A549 (cell line): ENCODE results near the gene TMEM132D. TPM values are rescaled to one million over a fixed set of nuclear protein-coding genes. Genes with fewer than 3 reads are reported as not detected.

Source experiments
- ATAC-seq, 2 experiments: fragments of 200-7000 bp in 1 of 2; fragments of >200 bp in 1 of 2; cut with Nextera tagmentation in 1 of 2; cut with Tn5 transposase in 1 of 2; 3 replicates each; pipeline versions ENCODE4 v1.8.0 to v1.9.1; 2018 to 2020; ENCODE audit warnings: mild to moderate bottlenecking in 1 of 2, moderate library complexity in 1 of 2
- CTCF ChIA-PET: fragments of 300-600 bp; sonication (Branson Sonifier 250); formaldehyde crosslinking; extraction: SDS; loops from one replicate; lab custom pipeline; 2021; ENCODE audit warnings: antibody characterized with exemption, inconsistent platforms; lab: Yijun Ruan, JAX
- POLR2A ChIA-PET: fragments of 350-600 bp; formaldehyde crosslinking; extraction: SDS; loops from one replicate; lab custom pipeline; 2021; ENCODE audit warnings: antibody characterized with exemption, inconsistent platforms; lab: Yijun Ruan, JAX
- DNase-seq, 2 experiments: peaks; one replicate each; pipeline versions ENCODE4 v3.0.0 to v3.0.0-alpha.2; 2011 to 2016; ENCODE audit warnings: low read depth in 1 of 2, low spot score in 1 of 2
- FAIRE-seq: peaks from 2 replicates; lab custom pipeline; 2011; peaks lifted over from hg19 to GRCh38; lab: Jason Lieb, UNC
- H3K27ac ChIP-seq, 2 experiments: fragments of >200 bp; sonication (Bioruptor Twin); formaldehyde crosslinking; 3 replicates each; pipeline ENCODE4 v1.5.1; 2016 to 2017
- H3K4me1 ChIP-seq: fragments of >200 bp; sonication (Bioruptor Twin); formaldehyde crosslinking; 3 replicates; pipeline ENCODE4 v1.6.1; 2016
- H3K4me2 ChIP-seq: fragments of >200 bp; sonication (Bioruptor Twin); formaldehyde crosslinking; 3 replicates; pipeline ENCODE4 v1.6.1; 2016
- H3K4me3 ChIP-seq: fragments of >200 bp; sonication (Bioruptor Twin); formaldehyde crosslinking; 3 replicates; pipeline ENCODE4 v1.5.1; 2016
- H3K9me3 ChIP-seq: fragments of >200 bp; sonication (Bioruptor Twin); formaldehyde crosslinking; 3 replicates; pipeline ENCODE4 v1.6.1; 2016
- BHLHE40 ChIP-seq: IDR thresholded peaks from 2 replicates; pipeline ENCODE4 v1.6.1; 2012; ENCODE audit warnings: low read depth, low read length, inconsistent platforms
- CBX2 ChIP-seq: fragments of 200-600 bp; sonication (generic); IDR thresholded peaks from 2 replicates; pipeline ENCODE4 v1.6.1; 2016; ENCODE audit warnings: low read depth, mild to moderate bottlenecking, borderline replicate concordance
- CBX8 ChIP-seq: fragments of 200-600 bp; sonication (generic); IDR thresholded peaks from 2 replicates; pipeline ENCODE4 v1.6.1; 2016
- CEBPB ChIP-seq, 2 experiments: fragments of >200 bp in 1 of 2; sonication (Bioruptor Twin) in 1 of 2; formaldehyde crosslinking in 1 of 2; IDR thresholded peaks; 2 replicates each; pipeline ENCODE4 v1.6.1; 2012 to 2016
- CHD2 ChIP-seq: fragments of 150-350 bp; IDR thresholded peaks from 2 replicates; pipeline ENCODE4 v1.6.1; 2014; ENCODE audit warnings: low read length; ENCODE audit not compliant: partially characterized antibody
- CHD4 ChIP-seq: fragments of 200-600 bp; sonication (generic); IDR thresholded peaks from 2 replicates; pipeline ENCODE4 v1.6.1; 2016; ENCODE audit warnings: antibody characterized with exemption, mild to moderate bottlenecking, borderline replicate concordance
- ESRRA ChIP-seq: fragments of 150-350 bp; IDR thresholded peaks from 2 replicates; pipeline ENCODE4 v1.6.1; 2014; ENCODE audit warnings: mild to moderate bottlenecking, low read length, borderline replicate concordance
- HEYL ChIP-seq: fragments of 250-450 bp; sonication (Bioruptor Pico); IDR thresholded peaks from 2 replicates; pipeline ENCODE4 v1.8.0; 2021; ENCODE audit warnings: mild to moderate bottlenecking, moderate library complexity
- JUNB ChIP-seq: fragments of >200 bp; sonication (Bioruptor Twin); formaldehyde crosslinking; IDR thresholded peaks from 2 replicates; pipeline ENCODE4 v1.6.1; 2016
- KDM5A ChIP-seq: fragments of 200-600 bp; sonication (generic); IDR thresholded peaks from 2 replicates; pipeline ENCODE4 v1.6.1; 2016; ENCODE audit warnings: antibody characterized with exemption, mild to moderate bottlenecking
- MAFK ChIP-seq: fragments of 450-650 bp; IDR thresholded peaks from 2 replicates; pipeline ENCODE4 v1.6.1; 2014; ENCODE audit not compliant: partially characterized antibody
- MAZ ChIP-seq: fragments of 150-350 bp; IDR thresholded peaks from 2 replicates; pipeline ENCODE4 v1.6.1; 2014; ENCODE audit warnings: antibody characterized with exemption, low read depth, low read length, borderline replicate concordance
- NFE2L2 ChIP-seq: fragments of 150-350 bp; conservative IDR thresholded peaks from 2 replicates; pipeline ENCODE4 v1.6.1; 2014; ENCODE audit warnings: low read length
- NPAS2 ChIP-seq: fragments of 250-450 bp; sonication (Bioruptor Pico); IDR thresholded peaks from 2 replicates; pipeline ENCODE4 v1.8.0; 2022; ENCODE audit warnings: mild to moderate bottlenecking, moderate library complexity, borderline replicate concordance
- NR3C1 ChIP-seq: fragments of >200 bp; sonication (Bioruptor Twin); formaldehyde crosslinking; IDR thresholded peaks from 3 replicates; pipeline ENCODE4 v1.6.1; 2017
- POLR2A ChIP-seq: IDR thresholded peaks from 2 replicates; pipeline ENCODE4 v1.6.1; 2012; ENCODE audit warnings: mild to moderate bottlenecking, low read length
- SMC3 ChIP-seq: fragments of >200 bp; sonication (Bioruptor Twin); formaldehyde crosslinking; IDR thresholded peaks from 3 replicates; pipeline ENCODE4 v1.6.1; 2018; ENCODE audit warnings: inconsistent platforms
- SREBF2 ChIP-seq: fragments of 450-650 bp; IDR thresholded peaks from 2 replicates; pipeline ENCODE4 v1.6.1; 2014; ENCODE audit warnings: mild to moderate bottlenecking, moderate library complexity
- ZSCAN20 ChIP-seq: fragments of 250-450 bp; sonication (Bioruptor Pico); IDR thresholded peaks from 2 replicates; pipeline ENCODE4 v1.8.0; 2022; ENCODE audit warnings: mild to moderate bottlenecking, moderate library complexity
- WGBS: methylation state at CpG from one replicate; pipeline ENCODE4 v1.1.6; 2017; ENCODE audit errors: missing lambda C conversion rate; 5-methylcytosine and 5-hydroxymethylcytosine counted together
- polyA plus RNA-seq, 4 experiments: library from polyadenylated mRNA; depleted of rRNA in 3 of 4; stranded (reverse); fragments of >200 nt; fragmentation: RNase III in 1 of 4; extraction: RNeasy Plus Mini Kit Qiagen cat#74134 plus additional on column Dnase treatment in 1 of 4; gene quantifications; 2 replicates in 3 of 4; 3 replicates in 1 of 4; pipeline ENCODE4 v1.2.3, GENCODE V29; 2011 to 2017
- TF ChIP-seq, protein P1 (sequence below): IDR thresholded peaks from 2 replicates; pipeline ENCODE4 v1.6.1; 2012
- TF ChIP-seq, protein P2 (sequence below): fragments of 450-650 bp; IDR thresholded peaks from 2 replicates; pipeline ENCODE4 v1.6.1; 2014; ENCODE audit warnings: antibody characterized with exemption
- TF ChIP-seq, protein P3 (sequence below): fragments of >200 bp; sonication (Bioruptor Twin); formaldehyde crosslinking; IDR thresholded peaks from 3 replicates; pipeline ENCODE4 v1.5.1; 2016
- TF ChIP-seq, protein P4 (sequence below): fragments of 200-600 bp; sonication (generic); IDR thresholded peaks from 2 replicates; pipeline ENCODE4 v1.6.1; 2016; ENCODE audit warnings: antibody characterized with exemption, mild to moderate bottlenecking, moderate library complexity

The TMEM132D gene
- polyA plus RNA-seq, 2 of the 4 experiments (the other 2 are of a cell fraction) = not detected

DNA sequence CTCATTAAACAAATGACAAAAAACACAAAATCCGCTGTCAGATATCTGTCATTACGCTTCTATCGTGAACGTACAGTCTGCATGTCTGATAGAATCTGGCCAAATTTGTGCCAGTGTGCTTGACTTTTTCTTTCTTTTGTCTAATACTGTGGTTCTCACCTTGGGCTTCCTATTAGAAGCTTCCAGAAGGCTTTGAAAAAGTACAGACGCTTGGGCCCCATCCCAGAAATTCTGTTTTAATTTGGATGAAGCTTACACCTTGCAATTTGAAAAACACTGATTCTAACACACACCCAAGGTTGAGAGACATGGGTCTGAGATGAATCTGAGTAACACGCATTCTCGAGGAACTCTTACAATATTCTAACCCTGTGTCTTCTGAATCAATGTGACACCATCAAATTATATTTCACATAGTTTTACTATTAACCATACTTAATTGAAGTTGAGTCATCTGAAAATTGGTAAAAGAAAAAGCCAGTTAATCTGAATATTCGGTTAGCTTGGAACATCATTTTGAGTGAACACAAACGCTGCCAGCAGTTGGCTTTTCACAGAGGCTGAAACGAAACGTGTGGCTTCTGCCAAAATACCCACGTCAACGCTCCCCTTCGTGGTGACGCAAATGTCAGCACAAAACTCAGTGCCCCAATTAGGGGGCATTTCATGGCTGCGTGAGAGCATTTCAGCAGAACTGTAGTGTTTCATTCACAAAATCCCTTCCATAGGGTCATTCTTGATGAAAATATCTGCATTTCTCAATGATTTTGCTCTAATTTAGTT is 420.5 kb downstream of the TMEM132D start (continued):
- TF ChIP-seq NPAS2 (CRISPR knock-in tag) (no peak), JUNB (no peak), POLR2A (no peak), ESRRA (no peak), KDM5A (no peak), SMC3 (no peak), CHD2 (no peak)
- TF ChIP-seq, protein P1, sequence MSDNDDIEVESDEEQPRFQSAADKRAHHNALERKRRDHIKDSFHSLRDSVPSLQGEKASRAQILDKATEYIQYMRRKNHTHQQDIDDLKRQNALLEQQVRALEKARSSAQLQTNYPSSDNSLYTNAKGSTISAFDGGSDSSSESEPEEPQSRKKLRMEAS = no peak

DNA sequence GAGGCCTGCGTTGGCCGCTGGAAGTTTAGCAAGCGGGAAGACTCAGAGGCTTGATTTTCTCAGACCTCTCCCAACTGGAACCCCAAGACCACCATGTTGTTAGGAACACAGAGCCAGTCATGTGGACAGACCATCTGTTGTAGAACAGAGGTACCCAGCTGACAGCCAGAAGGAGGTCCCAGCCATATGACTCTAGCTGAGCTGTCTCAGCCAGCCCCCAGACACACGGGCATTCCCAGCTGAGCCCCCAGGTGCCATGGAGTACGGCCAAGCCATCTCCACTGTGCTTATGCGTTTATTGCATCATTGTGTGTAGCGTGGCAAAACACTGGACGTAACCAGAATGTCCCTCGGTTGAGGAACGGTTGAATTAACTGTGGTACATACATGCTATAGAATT is 421.9 kb downstream of the TMEM132D start:
- FAIRE-seq (no peak), DNase-seq (no peak), ATAC-seq (no peak)
- TF ChIP-seq CEBPB (IDR thresholded peaks at IDR 0.05) (no peak), CHD4 (no peak), ZSCAN20 (CRISPR knock-in tag) (no peak), NFE2L2 (no peak), CHD2 (no peak), ESRRA (no peak), CBX8 (no peak), SREBF2 (no peak), HEYL (CRISPR knock-in tag) (no peak), CBX2 (no peak), MAZ (no peak), NR3C1 (no peak), MAFK (no peak), BHLHE40 (no peak)
- TF ChIP-seq, protein P2, sequence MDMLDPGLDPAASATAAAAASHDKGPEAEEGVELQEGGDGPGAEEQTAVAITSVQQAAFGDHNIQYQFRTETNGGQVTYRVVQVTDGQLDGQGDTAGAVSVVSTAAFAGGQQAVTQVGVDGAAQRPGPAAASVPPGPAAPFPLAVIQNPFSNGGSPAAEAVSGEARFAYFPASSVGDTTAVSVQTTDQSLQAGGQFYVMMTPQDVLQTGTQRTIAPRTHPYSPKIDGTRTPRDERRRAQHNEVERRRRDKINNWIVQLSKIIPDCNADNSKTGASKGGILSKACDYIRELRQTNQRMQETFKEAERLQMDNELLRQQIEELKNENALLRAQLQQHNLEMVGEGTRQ = no peak
- TF ChIP-seq, protein P3, sequence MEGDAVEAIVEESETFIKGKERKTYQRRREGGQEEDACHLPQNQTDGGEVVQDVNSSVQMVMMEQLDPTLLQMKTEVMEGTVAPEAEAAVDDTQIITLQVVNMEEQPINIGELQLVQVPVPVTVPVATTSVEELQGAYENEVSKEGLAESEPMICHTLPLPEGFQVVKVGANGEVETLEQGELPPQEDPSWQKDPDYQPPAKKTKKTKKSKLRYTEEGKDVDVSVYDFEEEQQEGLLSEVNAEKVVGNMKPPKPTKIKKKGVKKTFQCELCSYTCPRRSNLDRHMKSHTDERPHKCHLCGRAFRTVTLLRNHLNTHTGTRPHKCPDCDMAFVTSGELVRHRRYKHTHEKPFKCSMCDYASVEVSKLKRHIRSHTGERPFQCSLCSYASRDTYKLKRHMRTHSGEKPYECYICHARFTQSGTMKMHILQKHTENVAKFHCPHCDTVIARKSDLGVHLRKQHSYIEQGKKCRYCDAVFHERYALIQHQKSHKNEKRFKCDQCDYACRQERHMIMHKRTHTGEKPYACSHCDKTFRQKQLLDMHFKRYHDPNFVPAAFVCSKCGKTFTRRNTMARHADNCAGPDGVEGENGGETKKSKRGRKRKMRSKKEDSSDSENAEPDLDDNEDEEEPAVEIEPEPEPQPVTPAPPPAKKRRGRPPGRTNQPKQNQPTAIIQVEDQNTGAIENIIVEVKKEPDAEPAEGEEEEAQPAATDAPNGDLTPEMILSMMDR = no peak
- TF ChIP-seq, protein P4, sequence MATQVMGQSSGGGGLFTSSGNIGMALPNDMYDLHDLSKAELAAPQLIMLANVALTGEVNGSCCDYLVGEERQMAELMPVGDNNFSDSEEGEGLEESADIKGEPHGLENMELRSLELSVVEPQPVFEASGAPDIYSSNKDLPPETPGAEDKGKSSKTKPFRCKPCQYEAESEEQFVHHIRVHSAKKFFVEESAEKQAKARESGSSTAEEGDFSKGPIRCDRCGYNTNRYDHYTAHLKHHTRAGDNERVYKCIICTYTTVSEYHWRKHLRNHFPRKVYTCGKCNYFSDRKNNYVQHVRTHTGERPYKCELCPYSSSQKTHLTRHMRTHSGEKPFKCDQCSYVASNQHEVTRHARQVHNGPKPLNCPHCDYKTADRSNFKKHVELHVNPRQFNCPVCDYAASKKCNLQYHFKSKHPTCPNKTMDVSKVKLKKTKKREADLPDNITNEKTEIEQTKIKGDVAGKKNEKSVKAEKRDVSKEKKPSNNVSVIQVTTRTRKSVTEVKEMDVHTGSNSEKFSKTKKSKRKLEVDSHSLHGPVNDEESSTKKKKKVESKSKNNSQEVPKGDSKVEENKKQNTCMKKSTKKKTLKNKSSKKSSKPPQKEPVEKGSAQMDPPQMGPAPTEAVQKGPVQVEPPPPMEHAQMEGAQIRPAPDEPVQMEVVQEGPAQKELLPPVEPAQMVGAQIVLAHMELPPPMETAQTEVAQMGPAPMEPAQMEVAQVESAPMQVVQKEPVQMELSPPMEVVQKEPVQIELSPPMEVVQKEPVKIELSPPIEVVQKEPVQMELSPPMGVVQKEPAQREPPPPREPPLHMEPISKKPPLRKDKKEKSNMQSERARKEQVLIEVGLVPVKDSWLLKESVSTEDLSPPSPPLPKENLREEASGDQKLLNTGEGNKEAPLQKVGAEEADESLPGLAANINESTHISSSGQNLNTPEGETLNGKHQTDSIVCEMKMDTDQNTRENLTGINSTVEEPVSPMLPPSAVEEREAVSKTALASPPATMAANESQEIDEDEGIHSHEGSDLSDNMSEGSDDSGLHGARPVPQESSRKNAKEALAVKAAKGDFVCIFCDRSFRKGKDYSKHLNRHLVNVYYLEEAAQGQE = no peak
- ChIA-PET POLR2A (no interaction called here), CTCF (no interaction called here)
- no peak overlapping the region for H3K4me2 ChIP-seq
- no peaks in the 10 kb centered on the region for H3K4me1 ChIP-seq
- H3K4me3 ChIP-seq = no peak overlapping the region
- WGBS = 9% methylated on average over 10 of the region's 10 CpGs
- no peak overlapping the region for H3K27ac ChIP-seq
- no peaks in the 10 kb centered on the region for H3K9me3 ChIP-seq
